GM23338 (cell line): ENCODE measurements around the gene NPIPA2.
"Not testable (repeated sequence)": the region's sequence is repeated elsewhere in the genome, so short reads cannot be mapped to it uniquely, and the experiment has no call there.

Source experiments
- CREB1 ChIP-seq: fragments of 250-450 bp; sonication (Bioruptor Pico); IDR thresholded peaks from 2 replicates; pipeline ENCODE4 v1.5.0; 2020; ENCODE audit warnings: low read depth, mild to moderate bottlenecking, moderate library complexity
- CTCF ChIP-seq, 2 experiments: fragments of 200-600 bp in 1 of 2; sonication (generic) in 1 of 2; conservative IDR thresholded peaks; 2 replicates each; pipeline versions ENCODE4 v1.5.1 to v1.6.1; 2016 to 2017; ENCODE audit warnings: antibody characterized with exemption in 2 of 2, low read depth in 2 of 2, mild to moderate bottlenecking in 2 of 2, moderate library complexity in 1 of 2
- EZH2 ChIP-seq: fragments of 200-600 bp; sonication (generic); IDR thresholded peaks from one replicate; pipeline ENCODE4 v1.8.0; 2017; ENCODE audit warnings: antibody characterized with exemption, mild to moderate bottlenecking, low read depth; ENCODE audit not compliant: unreplicated experiment
- EZH2phosphoT487 ChIP-seq: fragments of 200-600 bp; sonication (generic); IDR thresholded peaks from one replicate; pipeline ENCODE4 v1.8.1; 2018; ENCODE audit warnings: antibody characterized with exemption; ENCODE audit not compliant: unreplicated experiment
- JUNB ChIP-seq: IDR thresholded peaks from one replicate; pipeline ENCODE4 v1.6.1; 2016; ENCODE audit warnings: antibody characterized with exemption; ENCODE audit not compliant: unreplicated experiment
- NANOG ChIP-seq: IDR thresholded peaks from 2 replicates; pipeline ENCODE4 v1.6.1; 2016; ENCODE audit warnings: antibody characterized with exemption, borderline replicate concordance
- POLR2AphosphoS5 ChIP-seq: IDR thresholded peaks from 2 replicates; pipeline ENCODE4 v1.6.1; 2016; ENCODE audit warnings: antibody characterized with exemption, low read depth
- REST ChIP-seq: IDR thresholded peaks from one replicate; pipeline ENCODE4 v1.6.1; 2018; ENCODE audit warnings: antibody characterized with exemption; ENCODE audit not compliant: unreplicated experiment
- ZNF114 ChIP-seq: fragments of 250-450 bp; sonication (Bioruptor Pico); IDR thresholded peaks from 2 replicates; pipeline ENCODE4 v1.5.0; 2020; ENCODE audit warnings: mild to moderate bottlenecking, moderate library complexity

DNA sequence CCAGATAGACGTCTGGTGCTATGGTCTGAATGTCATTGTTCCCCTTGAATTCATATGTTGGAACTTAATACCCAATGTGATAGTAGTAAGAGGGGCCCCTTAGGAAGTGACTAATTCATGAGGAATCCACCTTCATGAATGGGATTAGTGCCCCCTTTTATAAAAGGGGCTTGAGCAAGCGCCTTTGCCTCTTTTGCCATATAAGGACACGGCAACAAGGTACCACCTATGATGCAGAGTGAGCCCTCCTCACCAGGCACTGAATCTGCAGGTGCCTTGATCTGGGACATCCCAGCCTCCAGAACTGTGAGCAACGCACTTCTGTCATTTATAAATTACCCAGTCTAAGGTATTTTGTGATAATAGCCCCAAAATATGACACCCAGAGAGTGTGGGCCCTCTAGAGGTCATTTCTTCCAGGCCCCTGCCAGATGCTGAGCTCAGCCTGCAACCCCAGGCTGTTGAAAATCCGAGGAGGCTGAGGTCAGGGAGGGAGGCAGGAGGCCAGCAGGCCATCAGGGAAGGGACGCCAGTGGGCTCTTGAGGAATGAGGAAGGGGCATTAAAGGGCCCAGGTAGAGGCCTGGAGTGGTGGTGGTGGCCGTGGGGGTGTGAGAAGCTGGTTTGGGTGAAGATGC, 48.1 kb downstream of the NPIPA2 start:
- TF ChIP-seq NANOG; POLR2AphosphoS5; REST; CTCF (conservative IDR thresholded peaks at IDR 0.05; ENCODE audit: low read depth in 2 of 2); EZH2phosphoT487; EZH2; JUNB; CREB1 (CRISPR knock-in tag); ZNF114 (CRISPR knock-in tag): not testable (repeated sequence)
